GM12878 (cell line): Measurements from ENCODE around the gene ABHD1. TPM values are rescaled to one million over a fixed set of nuclear protein-coding genes. Genes with fewer than 3 reads are reported as not detected.

Experiments used
- ATAC-seq: fragments of 200-7000 bp; cut with Tn5 transposase; 3 replicates; pipeline ENCODE4 v1.9.1; 2020; ENCODE audit warnings: mild to moderate bottlenecking, moderate library complexity
- BruUV-seq: library from RNA; stranded (reverse); fragments of 400-500 nt; replicated peaks from 2 replicates; lab custom pipeline; 2021; lab: Mats Ljungman, UMichigan
- CTCF ChIA-PET: fragments of 300-600 bp; sonication (Branson Sonifier 250); formaldehyde crosslinking; extraction: SDS; loops from one replicate; lab custom pipeline; 2021; ENCODE audit warnings: inconsistent platforms; lab: Yijun Ruan, JAX
- POLR2A ChIA-PET: fragments of 350-600 bp; formaldehyde crosslinking; extraction: SDS; loops from one replicate; lab custom pipeline; 2021; ENCODE audit warnings: inconsistent platforms; lab: Charles Lee
- RAD21 ChIA-PET: fragments of 300-600 bp; sonication (Branson Sonifier 250); formaldehyde crosslinking; loops from one replicate; lab custom pipeline; 2023; ENCODE audit warnings: antibody characterized with exemption; ENCODE audit not compliant: unreplicated experiment; lab: Charles Lee
- SMC1A ChIA-PET: fragments of 300-600 bp; sonication (Branson Sonifier 250); formaldehyde crosslinking; loops from one replicate; lab custom pipeline; 2023; ENCODE audit not compliant: unreplicated experiment, uncharacterized antibody; lab: Charles Lee
- DNase-seq: peaks from one replicate; pipeline ENCODE4 v3.0.0-alpha.2; 2011; ENCODE audit warnings: low read depth, low spot score
- FAIRE-seq: peaks from 3 replicates; lab custom pipeline; 2011; peaks lifted over from hg19 to GRCh38; lab: Jason Lieb, UNC
- H2AFZ ChIP-seq: 2 replicates; pipeline ENCODE4 v1.6.0; 2011; ENCODE audit warnings: low read depth, low read length, control low read depth; ENCODE audit not compliant: control insufficient read depth
- H3K27ac ChIP-seq: 2 replicates; pipeline ENCODE4 v1.5.1; 2011; ENCODE audit warnings: control low read depth; ENCODE audit not compliant: control insufficient read depth, insufficient read depth
- H3K27me3 ChIP-seq, 2 experiments: replicated peaks in 1 of 2; 2 replicates each; pipeline versions ENCODE4 v1.6.0 to v1.6.1; 2011; ENCODE audit warnings: low read length in 1 of 2; ENCODE audit not compliant: control insufficient read depth in 2 of 2, insufficient read depth in 2 of 2
- H3K36me3 ChIP-seq, 2 experiments: 2 replicates each; pipeline ENCODE4 v1.5.1; 2011; ENCODE audit warnings: low read length in 1 of 2; ENCODE audit not compliant: control insufficient read depth in 2 of 2, insufficient read depth in 2 of 2
- H3K4me1 ChIP-seq: 2 replicates; pipeline ENCODE4 v1.6.1; 2011; ENCODE audit warnings: mild to moderate bottlenecking, low read length, moderate library complexity, mixed read lengths; ENCODE audit not compliant: control insufficient read depth, insufficient read depth
- H3K4me2 ChIP-seq: 2 replicates; pipeline ENCODE4 v1.6.0; 2011; ENCODE audit warnings: control low read depth; ENCODE audit not compliant: control insufficient read depth, insufficient read depth
- H3K4me3 ChIP-seq: fragments of 200-600 bp; sonication (generic); 2 replicates; pipeline ENCODE4 v1.5.1; 2016
- H3K79me2 ChIP-seq: 2 replicates; pipeline ENCODE4 v1.6.0; 2011; ENCODE audit warnings: low read length; ENCODE audit not compliant: control insufficient read depth, insufficient read depth
- H3K9ac ChIP-seq: 2 replicates; pipeline ENCODE4 v1.8.0; 2011; ENCODE audit warnings: low read length, control low read depth, mixed read lengths; ENCODE audit not compliant: control insufficient read depth, insufficient read depth
- H3K9me3 ChIP-seq: replicated peaks from 3 replicates; pipeline ENCODE4 v1.5.1; 2011; ENCODE audit warnings: mild to moderate bottlenecking, low read length; ENCODE audit not compliant: control insufficient read depth, insufficient read depth
- H4K20me1 ChIP-seq: 2 replicates; pipeline ENCODE4 v1.6.0; 2011; ENCODE audit not compliant: control insufficient read depth, insufficient read depth
- BACH1 ChIP-seq: fragments of 450-650 bp; IDR thresholded peaks from 2 replicates; pipeline ENCODE4 v1.6.1; 2017; ENCODE audit warnings: mild to moderate bottlenecking, borderline replicate concordance
- CBX3 ChIP-seq: fragments of 200-600 bp; sonication (generic); IDR thresholded peaks from 2 replicates; pipeline ENCODE4 v1.6.1; 2016; ENCODE audit warnings: low read depth, borderline replicate concordance
- CTCF ChIP-seq, 3 experiments: IDR thresholded peaks in 2 of 3; conservative IDR thresholded peaks in 1 of 3; 2 replicates each; pipeline ENCODE4 v1.5.1; 2011; ENCODE audit warnings: low read depth in 3 of 3, low read length in 3 of 3, mild to moderate bottlenecking in 3 of 3, control low read depth in 2 of 3, moderate library complexity in 2 of 3, inconsistent platforms in 1 of 3, mixed read lengths in 1 of 3; ENCODE audit not compliant: control insufficient read depth in 2 of 3, insufficient read depth in 1 of 3; ENCODE audit errors: extremely low read depth in 1 of 3
- EED ChIP-seq: sonication (generic); IDR thresholded peaks from 2 replicates; pipeline ENCODE4 v1.6.1; 2016; ENCODE audit warnings: antibody characterized with exemption, low read depth
- MXI1 ChIP-seq: fragments of 150-350 bp; IDR thresholded peaks from 2 replicates; pipeline ENCODE4 v1.6.1; 2011; ENCODE audit warnings: low read depth, mild to moderate bottlenecking, inconsistent platforms, low read length, improper control_type of control experiment
- NR2C2 ChIP-seq: IDR thresholded peaks from 2 replicates; pipeline ENCODE4 v1.6.1; 2011; ENCODE audit warnings: borderline replicate concordance, low read depth; ENCODE audit not compliant: control insufficient read depth, insufficient read length
- PRDM15 ChIP-seq: fragments of 450-650 bp; formaldehyde crosslinking; IDR thresholded peaks from 2 replicates; pipeline ENCODE4 v1.4.0; 2020; ENCODE audit warnings: mild to moderate bottlenecking, moderate library complexity
- RAD21 ChIP-seq: IDR thresholded peaks from 2 replicates; pipeline ENCODE4 v1.6.1; 2011; ENCODE audit warnings: mild to moderate bottlenecking, low read depth, low read length, moderate library complexity; ENCODE audit not compliant: insufficient read depth
- RELB ChIP-seq: fragments of 450-650 bp; IDR thresholded peaks from 2 replicates; pipeline ENCODE4 v1.6.1; 2017; ENCODE audit warnings: low read depth, mild to moderate bottlenecking, moderate library complexity
- RUNX3 ChIP-seq: IDR thresholded peaks from 2 replicates; pipeline ENCODE4 v1.6.1; 2012; ENCODE audit warnings: low read length, inconsistent platforms
- SKIL ChIP-seq: fragments of 450-650 bp; IDR thresholded peaks from 2 replicates; pipeline ENCODE4 v1.6.1; 2017; ENCODE audit warnings: mild to moderate bottlenecking, low read depth, inconsistent platforms; ENCODE audit not compliant: poor library complexity, severe bottlenecking
- SMAD5 ChIP-seq: IDR thresholded peaks from 2 replicates; pipeline ENCODE4 v1.6.1; 2016; ENCODE audit warnings: antibody characterized with exemption, low read depth
- SMC3 ChIP-seq: IDR thresholded peaks from 2 replicates; pipeline ENCODE4 v1.6.1; 2011; ENCODE audit warnings: low read length, improper control_type of control experiment, borderline replicate concordance
- WGBS: methylation state at CpG from one replicate; pipeline ENCODE4 v1.1.6; 2016; ENCODE audit warnings: low lambda C conversion rate; ENCODE audit not compliant: insufficient replicate concordance, insufficient coverage; ENCODE audit errors: missing lambda C conversion rate; 5-methylcytosine and 5-hydroxymethylcytosine counted together
- in situ Hi-C: fragments of 300-500 bp; cut with MboI; formaldehyde crosslinking; loops from 9 replicates; pipeline ENCODE4 v1.14.3; 2018; ENCODE audit warnings: mixed read lengths
- intact Hi-C: fragments of 100-400 bp; cut with micrococcal nuclease; formaldehyde crosslinking; loops from one replicate; pipeline ENCODE4 v1.14.2; 2022; ENCODE audit not compliant: unreplicated experiment
- polyA plus RNA-seq, 11 experiments: library from polyadenylated mRNA; depleted of rRNA in 4 of 11; unstranded in 6 of 11; stranded (reverse) in 5 of 11; fragments of >200 nt; fragmentation: Nextera tagmentation in 4 of 11; fragmentation: Illumina TruSeq in 1 of 11; extraction: Ambion mirVana in 4 of 11; extraction: Trizol in 1 of 11; gene quantifications; 1 replicate in 1 of 11; 2 replicates in 10 of 11; pipeline versions ENCODE4 v1.2.1 to v1.2.3, GENCODE V29; 2011 to 2016; ENCODE audit warnings: inconsistent platforms in 2 of 11, missing spikeins in 2 of 11, low read depth in 1 of 11
- total RNA-seq, 4 experiments: library from RNA; depleted of rRNA in 3 of 4; stranded (reverse); fragments of >200 nt in 3 of 4; fragmentation: Illumina TruSeq in 1 of 4; extraction: Trizol in 1 of 4; gene quantifications; 2 replicates each; pipeline versions ENCODE4 v1.2.1 to v1.2.3, GENCODE V29; 2013 to 2021

Gene ABHD1
- total and polyA plus RNA-seq, 10 of the 15 experiments (the other 5 are each of a cell fraction or from before 2014, with no cell fraction given) = 0.04 to 0.35 (median 0.17) TPM; not detected in 2

- under 1% methylated on average over 32 of the region's 38 CpGs for WGBS
- ChIA-PET CTCF (interaction anchor here (0.5 to 8.6 kb wide), 11 partner anchors 11 to 194 kb away, joined by 3 to 85 read pairs (median 3); partner anchors contain the start of genes MAPRE3, OST4 and PRR30), POLR2A (interaction anchor here (1.1 to 3.4 kb wide), 3 partner anchors 35 to 123 kb away, joined by 3 to 12 read pairs (median 5); partner anchors contain the start of gene AGBL5), SMC1A (interaction anchor here (1.2 to 2.1 kb wide), 5 partner anchors 11 to 124 kb away, joined by 3 to 7 read pairs (median 6); partner anchors contain the start of gene AGBL5), RAD21 (interaction anchor here (0.5 to 2.5 kb wide), 8 partner anchors 34 to 194 kb away, joined by 3 to 11 read pairs (median 4); partner anchors contain the start of gene AGBL5)
- no peaks in the 10 kb centered on the region for H3K27me3 ChIP-seq
- intact Hi-C loops = loop anchor here (1.0 kb wide), 2 partner anchors 35 to 124 kb away; no protein-coding TSS in a partner anchor
- no peaks in the 10 kb centered on the region for H3K79me2 ChIP-seq
- H3K27ac ChIP-seq = peak overlapping the region; percentile 67
- no peak for DNase-seq
- peak overlapping the region; percentile 85 for H3K4me3 ChIP-seq
- H4K20me1 ChIP-seq = no peaks in the 10 kb centered on the region
- no TSS peak for BruUV-seq
- FAIRE-seq = no peak
- H3K4me1 ChIP-seq = peaks cover 24% of the 10 kb centered on the region
- peak overlapping the region; percentile 99 for H3K4me2 ChIP-seq
- in situ Hi-C loops = loop anchor here (10.0 kb wide), 1 partner anchor 121 kb away; no protein-coding TSS in a partner anchor
- peak; percentile 45 for ATAC-seq
- H3K36me3 ChIP-seq = no peaks in the 10 kb centered on the region
- H3K9me3 ChIP-seq = no peaks in the 10 kb centered on the region
- peak overlapping the region; percentile 88 for H2AFZ ChIP-seq
- H3K9ac ChIP-seq = peak overlapping the region; percentile 77
- TF ChIP-seq RELB (no peak), SMAD5 (no peak), CTCF (IDR thresholded peaks at IDR 0.05 in 2 of 3, conservative IDR thresholded peaks at IDR 0.05 in 1 of 3; ENCODE audit: control insufficient read depth in 2 of 3, extremely low read depth in 1 of 3, insufficient read depth in 1 of 3, low read depth in 3 of 3, low read length in 3 of 3) (peak; percentile 39 to 73 (median 52); a peak in 4 of 6 replicates), RUNX3 (no peak), CBX3 (no peak), RAD21 (peak; percentile 60), MXI1 (peak; percentile 6; the same call in 1 of the 2 replicates), NR2C2 (no peak), EED (no peak), SMC3 (0 out of 2 replicates have a peak, but pooled peaks have one; percentile 21), SKIL (no peak), PRDM15 (CRISPR knock-in tag) (no peak), BACH1 (peak; percentile 14; the same call in 1 of the 2 replicates)
Observed at GRCh38 chr2:27085673-27086089, 37.9 kb upstream of the ABHD1 start.
